Trophoblast cell (in vitro differentiated cells and primary cell): ENCODE results near the gene SEMA5A.

ENCODE experiments used
- DNase-seq, 2 donors: peaks; one replicate each; pipeline ENCODE4 v3.0.0-alpha.2; 2016
- H2AFZ ChIP-seq: 2 replicates; pipeline ENCODE4 v1.6.1; 2013; ENCODE audit warnings: low read length, moderate library complexity, mild to moderate bottlenecking; ENCODE audit not compliant: insufficient read depth, poor library complexity
- H2AK5ac ChIP-seq: 2 replicates; pipeline ENCODE4 v1.6.1; 2013; ENCODE audit warnings: mild to moderate bottlenecking, low read length
- H2BK120ac ChIP-seq: 2 replicates; pipeline ENCODE4 v1.6.1; 2013; ENCODE audit warnings: low read length, mild to moderate bottlenecking, moderate library complexity; ENCODE audit not compliant: insufficient read depth, poor library complexity
- H2BK12ac ChIP-seq: 2 replicates; pipeline ENCODE4 v1.6.1; 2013; ENCODE audit warnings: mild to moderate bottlenecking, low read length, moderate library complexity
- H2BK5ac ChIP-seq: 2 replicates; pipeline ENCODE4 v1.6.1; 2013; ENCODE audit warnings: low read length, low read depth, moderate library complexity, mild to moderate bottlenecking; ENCODE audit not compliant: poor library complexity
- H3K14ac ChIP-seq: 2 replicates; pipeline ENCODE4 v1.6.1; 2013; ENCODE audit warnings: mild to moderate bottlenecking, low read length
- H3K18ac ChIP-seq: 2 replicates; pipeline ENCODE4 v1.6.1; 2013; ENCODE audit warnings: mild to moderate bottlenecking, low read length
- H3K23ac ChIP-seq: 2 replicates; pipeline ENCODE4 v1.6.1; 2013; ENCODE audit warnings: low read length
- H3K27ac ChIP-seq: 2 replicates; pipeline ENCODE4 v1.5.1; 2013; ENCODE audit warnings: low read depth, mild to moderate bottlenecking, inconsistent platforms, low read length, moderate library complexity
- H3K27me3 ChIP-seq: 2 replicates; pipeline ENCODE4 v1.6.1; 2013; ENCODE audit warnings: inconsistent platforms, mild to moderate bottlenecking, low read length, moderate library complexity; ENCODE audit not compliant: insufficient read depth
- H3K36me3 ChIP-seq, 2 experiments: 1 replicate in 1 of 2; 2 replicates in 1 of 2; pipeline ENCODE4 v1.6.1; 2013; ENCODE audit warnings: low read length in 2 of 2, mild to moderate bottlenecking in 2 of 2, moderate library complexity in 1 of 2; ENCODE audit not compliant: insufficient read depth in 2 of 2, control insufficient read depth in 1 of 2
- H3K4ac ChIP-seq: 2 replicates; pipeline ENCODE4 v1.6.1; 2013; ENCODE audit warnings: low read depth, mild to moderate bottlenecking, low read length, moderate library complexity
- H3K4me1 ChIP-seq, 2 experiments: 1 replicate in 1 of 2; 2 replicates in 1 of 2; pipeline ENCODE4 v1.6.1; 2013; ENCODE audit warnings: low read length in 2 of 2, mild to moderate bottlenecking in 2 of 2, moderate library complexity in 1 of 2; ENCODE audit not compliant: insufficient read depth in 2 of 2, control insufficient read depth in 1 of 2
- H3K4me2 ChIP-seq: 2 replicates; pipeline ENCODE4 v1.6.1; 2013; ENCODE audit warnings: inconsistent platforms, mild to moderate bottlenecking, low read length, moderate library complexity
- H3K4me3 ChIP-seq: 2 replicates; pipeline ENCODE4 v1.5.1; 2013; ENCODE audit warnings: mild to moderate bottlenecking, low read depth, low read length, inconsistent platforms
- H3K79me1 ChIP-seq: one replicate; pipeline ENCODE4 v1.6.1; 2013; ENCODE audit warnings: low read length
- H3K79me2 ChIP-seq: 2 replicates; pipeline ENCODE4 v1.6.1; 2013; ENCODE audit warnings: low read length, mild to moderate bottlenecking; ENCODE audit not compliant: control insufficient read depth, insufficient read depth, poor library complexity
- H3K9ac ChIP-seq: 2 replicates; pipeline ENCODE4 v1.6.1; 2013; ENCODE audit warnings: mild to moderate bottlenecking, low read length
- H3K9me3 ChIP-seq: 2 replicates; pipeline ENCODE4 v1.6.1; 2013; ENCODE audit warnings: low read depth, mild to moderate bottlenecking, control low read depth, inconsistent platforms, low read length; ENCODE audit not compliant: insufficient read depth
- H4K12ac ChIP-seq: 2 replicates; pipeline ENCODE4 v1.6.1; 2013; ENCODE audit warnings: low read depth, mild to moderate bottlenecking, low read length, moderate library complexity
- H4K8ac ChIP-seq: 2 replicates; pipeline ENCODE4 v1.6.1; 2013; ENCODE audit warnings: low read depth, mild to moderate bottlenecking, low read length, moderate library complexity
- H4K91ac ChIP-seq: one replicate; pipeline ENCODE4 v1.6.1; 2013; ENCODE audit warnings: low read depth, mild to moderate bottlenecking, low read length, moderate library complexity
- WGBS: extraction: QIAGEN DNeasy Blood & Tissue Kit; methylation state at CpG from one replicate; pipeline ENCODE4 v1.1.7; 2013; ENCODE audit warnings: missing lambda C conversion rate; ENCODE audit not compliant: insufficient read length, insufficient coverage; ENCODE audit errors: extremely low coverage; 5-methylcytosine and 5-hydroxymethylcytosine counted together

SEMA5A gene

DNA sequence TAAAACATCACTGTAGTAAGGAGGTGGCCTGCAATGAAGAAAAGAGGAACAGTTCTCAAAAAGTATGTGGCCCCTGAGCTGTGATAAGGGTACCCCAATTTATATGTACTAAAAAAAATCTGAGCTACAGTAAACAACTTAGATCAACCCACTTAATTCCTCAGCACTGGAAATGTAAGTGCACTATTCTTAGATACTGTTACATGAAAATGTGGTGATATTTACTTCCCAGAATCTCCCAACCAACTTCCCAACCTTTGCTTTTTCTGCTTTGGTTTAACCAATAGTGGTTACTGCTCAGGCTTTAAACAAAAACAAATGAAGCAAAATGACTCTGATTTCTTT lies 114.8 kb downstream of the SEMA5A start:
- H2AK5ac ChIP-seq = no peak overlapping the region
- no peak overlapping the region for H3K4me3 ChIP-seq
- H3K4ac ChIP-seq = no peak overlapping the region
- no peaks in the 10 kb centered on the region for H3K9me3 ChIP-seq
- H2BK120ac ChIP-seq = no peak overlapping the region
- H3K4me2 ChIP-seq = no peak overlapping the region
- H3K36me3 ChIP-seq = peaks cover 1 to 15% of the 10 kb centered on the region in 2 experiments
- H4K91ac ChIP-seq = no peak overlapping the region
- no peak overlapping the region for H3K18ac ChIP-seq
- H2AFZ ChIP-seq = no peak overlapping the region
- H3K14ac ChIP-seq = no peak overlapping the region
- no peaks in the 10 kb centered on the region for H3K79me1 ChIP-seq
- no peak overlapping the region for H3K9ac ChIP-seq
- H3K4me1 ChIP-seq = peaks cover 2 to 4% of the 10 kb centered on the region in 2 experiments
- H3K27me3 ChIP-seq = no peaks in the 10 kb centered on the region
- H2BK12ac ChIP-seq = no peak overlapping the region
- H3K23ac ChIP-seq = no peak overlapping the region
- no peaks in the 10 kb centered on the region for H3K79me2 ChIP-seq
- no peak overlapping the region for H2BK5ac ChIP-seq
- no peak for DNase-seq
- no peak overlapping the region for H4K12ac ChIP-seq
- peak overlapping the region; percentile 11 for H3K27ac ChIP-seq
- no peak overlapping the region for H4K8ac ChIP-seq

DNA sequence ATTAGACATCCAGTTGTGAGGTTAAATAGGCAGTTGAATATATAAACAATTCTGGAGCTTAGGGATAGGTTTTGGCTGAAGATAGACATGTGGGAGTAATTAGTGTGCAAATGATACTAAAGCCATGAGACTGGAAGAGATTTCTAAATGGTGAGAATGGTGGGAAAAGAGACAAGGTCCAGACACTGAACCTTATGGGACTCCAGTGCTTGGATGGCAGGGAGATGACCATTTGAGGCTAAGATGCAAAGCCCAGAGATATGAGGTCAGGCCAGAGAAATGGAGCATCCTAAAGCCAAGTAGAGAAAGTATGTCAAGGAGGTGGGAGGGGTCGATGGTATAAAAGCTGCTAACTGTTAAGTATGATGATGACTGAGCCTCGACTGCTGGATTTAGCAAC lies 115.6 kb downstream of the SEMA5A start:
- Histone ChIP-seq H3K9ac (no peak overlapping the region), H3K36me3 (peaks cover 0 to 10% of the 10 kb centered on the region in 2 experiments), H3K9me3 (no peaks in the 10 kb centered on the region), H3K14ac (no peak overlapping the region), H2BK120ac (no peak overlapping the region), H3K79me2 (no peaks in the 10 kb centered on the region), H4K8ac (no peak overlapping the region), H3K79me1 (no peaks in the 10 kb centered on the region), H2AFZ (no peak overlapping the region), H3K27ac (no peak overlapping the region), H3K4ac (no peak overlapping the region), H3K18ac (no peak overlapping the region), H3K27me3 (no peaks in the 10 kb centered on the region), H4K91ac (no peak overlapping the region), H4K12ac (no peak overlapping the region), H2AK5ac (no peak overlapping the region), H2BK12ac (peak overlapping the region; percentile 6), H3K4me1 (peaks cover 2 to 4% of the 10 kb centered on the region in 2 experiments), H3K23ac (no peak overlapping the region), H2BK5ac (no peak overlapping the region), H3K4me3 (no peak overlapping the region), H3K4me2 (no peak overlapping the region)
- no peak for DNase-seq
- no CpG with 5 or more reads among the region's 2 CpGs for WGBS

DNA sequence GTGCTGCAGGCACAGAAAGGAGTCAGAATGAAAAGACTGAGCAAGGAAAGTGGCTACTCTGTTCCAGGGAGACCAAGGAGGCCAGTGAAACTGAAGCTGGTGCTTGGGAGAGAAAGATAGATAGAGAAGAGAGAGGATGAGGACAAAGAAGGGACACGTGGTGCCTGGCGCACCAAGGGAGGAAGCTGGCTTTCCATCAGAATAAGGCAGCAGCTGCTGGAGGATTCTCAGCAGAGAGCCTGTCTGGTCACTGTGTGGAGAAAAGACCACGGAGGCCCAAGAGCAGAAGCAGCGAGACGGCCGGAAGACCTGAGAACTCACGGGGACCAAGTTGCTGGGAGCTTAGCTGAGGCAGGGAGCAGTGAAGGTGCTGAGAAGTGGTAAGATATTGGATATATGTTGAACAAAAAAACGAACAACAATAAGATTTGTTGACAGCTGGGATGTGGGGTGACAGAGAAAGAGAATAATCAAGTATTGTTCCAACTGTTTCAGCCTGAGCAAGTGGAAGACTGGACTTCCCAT lies 116.1 kb downstream of the SEMA5A start:
- H2BK12ac ChIP-seq = no peak overlapping the region
- H2BK5ac ChIP-seq = no peak overlapping the region
- H4K91ac ChIP-seq = no peak overlapping the region
- H3K4me2 ChIP-seq = no peak overlapping the region
- no peak overlapping the region for H3K27ac ChIP-seq
- WGBS = no CpG with 5 or more reads among the region's 8 CpGs
- no peaks in the 10 kb centered on the region for H3K79me1 ChIP-seq
- no peak overlapping the region for H3K18ac ChIP-seq
- H3K4me3 ChIP-seq = no peak overlapping the region
- H3K79me2 ChIP-seq = no peaks in the 10 kb centered on the region
- H4K12ac ChIP-seq = no peak overlapping the region
- H3K27me3 ChIP-seq = no peaks in the 10 kb centered on the region
- H3K9ac ChIP-seq = no peak overlapping the region
- no peak overlapping the region for H3K4ac ChIP-seq
- H4K8ac ChIP-seq = no peak overlapping the region
- no peak overlapping the region for H3K14ac ChIP-seq
- DNase-seq = no peak
- no peak overlapping the region for H2AFZ ChIP-seq
- no peak overlapping the region for H3K23ac ChIP-seq
- H2AK5ac ChIP-seq = no peak overlapping the region
- peaks cover 2 to 12% of the 10 kb centered on the region in 2 experiments for H3K36me3 ChIP-seq
- no peak overlapping the region for H2BK120ac ChIP-seq
- H3K9me3 ChIP-seq = no peaks in the 10 kb centered on the region
- H3K4me1 ChIP-seq = peaks cover 2 to 4% of the 10 kb centered on the region in 2 experiments

DNA sequence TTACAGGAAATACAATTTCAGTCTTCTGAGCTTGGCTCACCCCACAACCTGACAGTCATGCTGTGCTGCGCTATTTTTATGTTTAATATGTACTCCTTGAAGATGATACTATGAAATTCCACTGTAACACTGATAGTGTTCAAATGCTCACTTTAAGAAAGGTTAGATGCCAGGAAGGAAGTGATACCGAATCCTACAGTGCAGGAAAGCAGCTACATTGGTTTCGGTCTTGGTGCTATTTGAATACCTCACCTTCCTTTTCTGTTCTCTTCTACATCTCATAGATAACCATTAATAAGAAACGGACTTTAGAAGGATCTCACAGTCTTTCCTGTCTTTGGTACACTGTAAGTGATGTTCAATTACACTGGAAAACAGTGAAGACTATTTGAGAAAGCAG lies 117.6 kb downstream of the SEMA5A start:
- Histone ChIP-seq H3K4me1 (peaks cover 2 to 4% of the 10 kb centered on the region in 2 experiments), H4K12ac (no peak overlapping the region), H3K27me3 (no peaks in the 10 kb centered on the region), H3K9me3 (no peaks in the 10 kb centered on the region), H2BK120ac (no peak overlapping the region), H3K79me1 (no peaks in the 10 kb centered on the region), H3K9ac (no peak overlapping the region), H4K8ac (no peak overlapping the region), H3K27ac (no peak overlapping the region), H2AK5ac (no peak overlapping the region), H3K4ac (no peak overlapping the region), H3K4me3 (no peak overlapping the region), H3K23ac (no peak overlapping the region), H3K36me3 (peaks cover 2 to 14% of the 10 kb centered on the region in 2 experiments), H4K91ac (no peak overlapping the region), H3K18ac (no peak overlapping the region), H3K79me2 (no peaks in the 10 kb centered on the region), H3K4me2 (no peak overlapping the region), H3K14ac (no peak overlapping the region), H2BK5ac (no peak overlapping the region), H2AFZ (no peak overlapping the region), H2BK12ac (no peak overlapping the region)
- no peak for DNase-seq
- no CpG with 5 or more reads among the region's 4 CpGs for WGBS
